Pancreas (tissue), 10 donors: Measurements from ENCODE around the gene MOK. TPM values are rescaled to one million over a fixed set of nuclear protein-coding genes. Genes with fewer than 3 reads are reported as not detected.

ENCODE experiments used
- ATAC-seq, 4 donors: fragments of 200-7000 bp; cut with Tn5 transposase; one replicate each; pipeline versions ENCODE4 v1.8.0 to v1.9.1; 2020; ENCODE audit warnings: mild to moderate bottlenecking in 4 of 4, moderate library complexity in 4 of 4
- DNase-seq, 6 donors: peaks; one replicate each; pipeline ENCODE4 v3.0.0-alpha.2; 2020
- FAIRE-seq: peaks from 2 replicates; lab custom pipeline; 2012; peaks lifted over from hg19 to GRCh38; lab: Jason Lieb, UNC
- H3K27ac ChIP-seq, 4 donors: fragments of 200-600 bp; sonication (generic); 1 replicate in 3 of 4; 2 replicates in 1 of 4; pipeline versions ENCODE4 v1.5.0 to v1.8.0; 2020
- H3K27me3 ChIP-seq, 4 donors: fragments of 200-600 bp; one replicate each; pipeline ENCODE4 v1.8.0; 2021
- H3K36me3 ChIP-seq, 3 donors: fragments of 200-600 bp; sonication (generic) in 1 of 3; one replicate each; pipeline versions ENCODE4 v1.5.0 to v1.8.0; 2020 to 2021
- H3K4me1 ChIP-seq, 3 donors: fragments of 200-600 bp; one replicate each; pipeline ENCODE4 v1.8.0; 2021
- H3K4me3 ChIP-seq, 4 donors: fragments of 200-600 bp; sonication (generic) in 2 of 4; one replicate each; pipeline versions ENCODE4 v1.5.0 to v1.8.0; 2020 to 2021
- H3K9me3 ChIP-seq, 4 donors: fragments of 200-600 bp; one replicate each; pipeline ENCODE4 v1.8.0; 2021
- WGBS, 2 donors: extraction: QIAGEN DNeasy Blood & Tissue Kit; methylation state at CpG; one replicate each; pipeline ENCODE4 v1.1.7; 2013; 5-methylcytosine and 5-hydroxymethylcytosine counted together
- intact Hi-C, 3 donors: fragments of 100-400 bp; cut with DNase I; formaldehyde crosslinking; loops; one replicate each; pipeline versions ENCODE4 v1.11.1 to v1.14.2; 2022
- polyA plus RNA-seq, 2 donors: library from polyadenylated mRNA; stranded (reverse); fragments of 200-250 nt; gene quantifications; one replicate each; pipeline ENCODE4 v1.2.3, GENCODE V29; 2013
- total RNA-seq, 6 donors: library from RNA; stranded (reverse); fragmentation: NEBNext Ultra II Directional in 4 of 6; extraction: Animal tissue kit (Norgen Biotek cat#: 25700) in 4 of 6; gene quantifications; one replicate each; pipeline versions ENCODE4 v1.2.1 to v1.2.4, GENCODE V29; 2021 to 2023
- TF ChIP-seq, protein P1 (sequence below), 4 donors: fragments of 200-600 bp; sonication (generic) in 3 of 4; IDR thresholded peaks; one replicate each; pipeline versions ENCODE4 v1.5.0 to v1.8.0; 2021; ENCODE audit warnings: antibody characterized with exemption in 4 of 4
- donor health status: healthy with polysubstance abuse.
- donor health status: DM: no; HTN: no; CAD: no; lungs with moderate emphysema.
- donor health status: DM: no; HTN: no; CAD: no.
- donor health status: control.
- donor health status: control.
- donor health status: Bipolar disorder and iron deficiency.
- donor health status: DM: yes; HTN: yes; CAD: no.
- donor health status: DM: no; HTN: no; CAD: no.
- donor health status: DM: no; HTN: no; CAD: no.
- donor health status: DM: yes; HTN: yes; CAD: no.

Gene MOK
- total and polyA plus RNA-seq, 8 donors = 7.7 to 35.9 (median 9.4) TPM

DNA sequence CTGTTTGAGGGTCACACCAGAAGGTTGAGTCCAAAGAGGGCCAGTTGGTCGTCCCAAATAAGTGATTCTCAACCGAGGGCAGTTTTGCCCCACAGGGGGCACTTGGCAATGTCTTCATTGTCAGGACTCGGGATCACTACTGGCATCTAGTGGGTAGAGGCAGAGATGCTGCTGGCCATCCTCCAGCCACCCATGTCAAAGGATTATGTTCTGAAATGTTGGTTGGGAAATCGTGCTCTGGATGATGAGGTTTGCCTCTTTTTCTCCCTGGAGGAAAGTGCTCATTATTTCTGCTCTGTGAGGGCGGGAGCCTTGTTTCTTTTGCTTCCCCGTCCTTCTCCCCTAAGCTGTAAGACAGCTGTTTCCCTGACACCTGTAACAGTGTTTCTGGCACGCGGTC is 18.1 kb upstream of the MOK start:
- FAIRE-seq (no peak), DNase-seq (peak in 4 of 6 donors; percentile 48 to 74 (median 62)), ATAC-seq (peak in 2 of 4 donors; percentile 32 to 39)
- Histone ChIP-seq H3K36me3 (peaks cover 0 to 13% (median 0%) of the 10 kb centered on the region in 3 donors), H3K27ac (no peak overlapping the region), H3K4me3 (no peak overlapping the region), H3K4me1 (peaks cover 6 to 12% (median 10%) of the 10 kb centered on the region in 3 donors), H3K9me3 (no peaks in the 10 kb centered on the region), H3K27me3 (no peaks in the 10 kb centered on the region)
- TF ChIP-seq, protein P1, sequence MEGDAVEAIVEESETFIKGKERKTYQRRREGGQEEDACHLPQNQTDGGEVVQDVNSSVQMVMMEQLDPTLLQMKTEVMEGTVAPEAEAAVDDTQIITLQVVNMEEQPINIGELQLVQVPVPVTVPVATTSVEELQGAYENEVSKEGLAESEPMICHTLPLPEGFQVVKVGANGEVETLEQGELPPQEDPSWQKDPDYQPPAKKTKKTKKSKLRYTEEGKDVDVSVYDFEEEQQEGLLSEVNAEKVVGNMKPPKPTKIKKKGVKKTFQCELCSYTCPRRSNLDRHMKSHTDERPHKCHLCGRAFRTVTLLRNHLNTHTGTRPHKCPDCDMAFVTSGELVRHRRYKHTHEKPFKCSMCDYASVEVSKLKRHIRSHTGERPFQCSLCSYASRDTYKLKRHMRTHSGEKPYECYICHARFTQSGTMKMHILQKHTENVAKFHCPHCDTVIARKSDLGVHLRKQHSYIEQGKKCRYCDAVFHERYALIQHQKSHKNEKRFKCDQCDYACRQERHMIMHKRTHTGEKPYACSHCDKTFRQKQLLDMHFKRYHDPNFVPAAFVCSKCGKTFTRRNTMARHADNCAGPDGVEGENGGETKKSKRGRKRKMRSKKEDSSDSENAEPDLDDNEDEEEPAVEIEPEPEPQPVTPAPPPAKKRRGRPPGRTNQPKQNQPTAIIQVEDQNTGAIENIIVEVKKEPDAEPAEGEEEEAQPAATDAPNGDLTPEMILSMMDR (IDR thresholded peaks at IDR 0.05) = peak in 1 of 4 donors; percentile 47
- WGBS, 2 donors = 29 to 31% methylated on average over 8 of the region's 8 CpGs
- intact Hi-C loops = no loop called here

DNA sequence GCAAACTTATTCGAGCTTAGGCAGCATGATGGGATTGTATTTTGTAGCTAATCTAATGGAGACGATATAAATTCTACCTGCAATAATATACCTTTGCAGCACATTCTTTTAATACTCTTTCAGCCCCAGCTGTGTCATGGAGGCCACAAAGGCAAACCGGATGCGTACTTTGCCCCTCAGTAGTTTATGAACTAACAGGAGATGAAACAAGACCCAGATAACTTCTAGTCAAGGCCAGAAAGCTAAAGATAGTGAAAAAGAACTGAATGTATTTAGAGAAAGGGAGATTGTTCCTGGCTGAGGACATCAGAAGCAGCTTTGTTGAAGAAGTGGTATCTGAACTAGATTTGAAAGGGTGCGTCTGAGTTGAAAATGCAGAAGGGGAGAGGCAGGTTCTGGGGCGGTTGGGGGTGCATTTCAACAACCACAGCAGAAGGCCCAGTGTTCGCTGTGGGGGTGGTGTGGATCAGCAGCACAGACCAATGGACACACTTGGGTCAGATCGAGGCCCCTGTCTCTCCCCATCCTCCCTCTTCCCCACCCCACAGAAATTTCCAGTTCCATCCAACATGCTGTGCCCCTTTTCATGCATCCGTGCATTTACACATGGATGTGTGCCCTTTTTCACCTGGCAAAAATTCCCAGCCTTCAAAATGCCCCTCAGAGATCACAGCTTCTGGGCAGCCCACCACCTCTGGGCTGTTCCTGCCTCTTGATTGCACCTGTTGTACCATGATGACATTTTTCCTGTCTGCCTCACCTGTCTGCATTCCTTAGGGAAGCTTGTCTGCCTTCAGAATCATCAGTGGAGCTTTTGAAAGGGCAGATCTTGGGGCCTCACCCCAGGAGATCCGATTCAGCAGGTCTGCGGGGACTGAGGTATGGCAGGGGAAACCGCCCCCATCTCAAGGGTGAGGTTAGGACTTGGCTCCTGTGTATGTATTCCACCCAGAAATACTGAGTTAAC is 16.8 kb upstream of the MOK start:
- intact Hi-C loops = no loop called here
- Histone ChIP-seq H3K27ac (no peak overlapping the region), H3K27me3 (no peaks in the 10 kb centered on the region), H3K36me3 (peaks cover 0 to 11% (median 0%) of the 10 kb centered on the region in 3 donors), H3K4me3 (no peak overlapping the region), H3K9me3 (no peaks in the 10 kb centered on the region), H3K4me1 (peaks cover 6 to 12% (median 10%) of the 10 kb centered on the region in 3 donors)
- FAIRE-seq (no peak), ATAC-seq (no peak), DNase-seq (peak in 1 of 6 donors; percentile 34)
- TF ChIP-seq, protein P1 (IDR thresholded peaks at IDR 0.05) = no peak
- 67 to 75% methylated on average over 12 of the region's 12 CpGs for WGBS, 2 donors

DNA sequence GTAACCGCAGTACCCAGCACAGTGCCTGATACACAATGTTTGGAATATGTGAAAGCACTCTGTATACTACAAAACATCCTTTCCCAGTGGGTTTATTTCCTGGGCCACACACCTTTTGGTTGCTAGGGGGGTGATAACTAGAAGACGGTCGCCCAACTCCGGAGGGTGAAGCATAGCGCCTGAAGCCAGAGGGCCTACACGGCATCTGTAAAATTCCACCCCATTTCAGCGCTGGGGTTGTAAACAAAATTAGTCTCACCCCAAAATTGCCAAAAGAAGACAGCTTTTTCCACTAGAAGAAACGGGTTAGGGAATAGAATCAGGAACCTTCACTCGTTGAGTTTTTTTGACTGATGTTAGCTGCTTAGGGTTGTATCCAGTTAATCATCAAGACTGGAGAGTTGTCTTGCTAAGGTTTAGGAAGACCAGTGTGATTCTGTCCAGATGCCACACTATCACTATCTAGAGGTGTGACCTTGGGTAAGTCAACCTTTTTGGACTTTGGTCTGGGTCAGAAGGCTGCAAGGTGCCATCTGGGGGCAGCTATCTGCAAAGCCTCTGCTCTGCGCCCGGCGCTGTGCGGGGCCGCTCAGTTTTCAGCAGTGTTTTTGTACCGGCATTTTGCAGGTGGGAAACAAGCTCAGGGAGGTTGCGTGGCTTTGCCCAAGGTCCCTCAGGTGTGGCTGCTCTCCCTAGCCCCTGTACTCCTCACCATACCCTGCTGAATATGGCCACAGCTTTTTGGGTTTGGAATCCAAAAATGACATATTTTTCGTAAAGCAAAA is 15.9 kb upstream of the MOK start:
- H3K4me1 ChIP-seq = peaks cover 6 to 17% (median 10%) of the 10 kb centered on the region in 3 donors
- WGBS, 2 donors = 51 to 57% methylated on average over 17 of the region's 17 CpGs
- peak overlapping the region in 2 of 4 donors; percentile 88 to 90 for H3K27ac ChIP-seq
- FAIRE-seq (no peak), DNase-seq (peak in 1 of 6 donors; percentile 53), ATAC-seq (no peak)
- intact Hi-C loops = no loop called here
- H3K4me3 ChIP-seq = peak overlapping the region in 3 of 4 donors; percentile 59 to 82 (median 76)
- no peaks in the 10 kb centered on the region for H3K9me3 ChIP-seq
- peaks cover 0 to 2% (median 0%) of the 10 kb centered on the region in 3 donors for H3K36me3 ChIP-seq
- no peaks in the 10 kb centered on the region for H3K27me3 ChIP-seq
- TF ChIP-seq, protein P1 (IDR thresholded peaks at IDR 0.05) = no peak

DNA sequence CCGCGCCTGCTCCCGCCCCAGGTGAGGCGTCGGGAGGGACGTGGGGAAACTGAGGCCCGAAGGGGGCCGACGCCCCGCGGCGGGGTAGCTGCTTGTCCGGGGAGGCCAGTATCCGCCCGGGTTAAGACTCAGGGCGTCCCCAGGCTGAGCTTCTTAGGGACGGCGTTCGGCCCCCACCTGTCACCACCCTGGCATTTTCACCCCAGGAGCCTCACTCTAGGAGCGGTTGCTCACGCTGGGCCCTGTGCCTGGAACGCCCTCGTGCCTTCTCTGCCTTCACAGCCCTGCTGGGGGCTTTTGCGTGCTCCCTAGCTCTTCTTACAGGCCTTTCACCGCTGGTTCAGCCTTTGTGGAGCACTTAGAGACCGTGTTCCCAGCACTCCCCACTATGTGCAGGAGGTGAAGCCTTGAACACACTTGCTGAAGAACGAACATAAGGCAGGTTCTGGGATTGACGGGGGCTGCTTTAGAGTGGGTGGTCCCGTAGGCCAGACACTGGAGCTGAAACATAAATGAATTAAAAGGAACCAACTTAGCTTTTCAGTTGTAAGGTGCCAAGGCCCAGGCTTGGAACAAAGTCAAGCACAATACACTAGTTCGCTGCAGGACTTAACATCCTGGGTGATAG is 15.2 kb upstream of the MOK start:
- DNase-seq (peak; percentile 46 to 81 (median 60)), FAIRE-seq (no peak), ATAC-seq (peak in 3 of 4 donors; percentile 5 to 9 (median 6))
- Histone ChIP-seq H3K9me3 (no peaks in the 10 kb centered on the region), H3K27me3 (no peaks in the 10 kb centered on the region), H3K4me1 (peaks cover 6 to 17% (median 10%) of the 10 kb centered on the region in 3 donors), H3K36me3 (no peaks in the 10 kb centered on the region), H3K4me3 (peak overlapping the region; percentile 57 to 82 (median 68)), H3K27ac (peak overlapping the region; percentile 73 to 90 (median 84))
- TF ChIP-seq, protein P1 (IDR thresholded peaks at IDR 0.05) = no peak
- WGBS, 2 donors = 3 to 4% methylated on average over 23 to 30 of the region's 30 CpGs
- intact Hi-C loops = no loop called here
